ENCODE measurements around the gene MRTFA. TPM values are rescaled to one million over a fixed set of nuclear protein-coding genes. Genes with fewer than 3 reads are reported as not detected.

Gene MRTFA
- total RNA-seq, 1 donor from 2014 or later, result 77.7 TPM

DNA sequence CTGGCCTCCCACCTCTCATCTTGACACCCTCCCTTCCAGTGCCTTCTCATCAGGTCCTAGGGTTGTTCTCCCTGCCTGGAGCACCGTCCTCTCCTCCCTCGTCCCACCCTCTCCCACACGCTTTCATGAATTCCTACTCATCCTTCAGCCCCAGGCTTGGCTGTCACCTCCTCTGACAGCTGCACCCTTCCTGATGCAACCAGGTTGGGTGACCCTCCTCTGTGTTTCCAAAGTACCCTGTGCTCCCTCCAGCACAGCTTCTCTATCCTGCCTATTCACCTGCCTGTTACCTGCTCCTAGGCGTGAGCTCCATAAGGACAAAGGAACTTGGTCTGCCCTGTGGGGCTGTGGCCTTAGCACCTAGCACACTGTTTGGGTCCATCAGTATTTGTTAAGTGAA is 207.7 kb downstream of the MRTFA start:
- DNase-seq (ENCODE audit: low read depth), result no peak

DNA sequence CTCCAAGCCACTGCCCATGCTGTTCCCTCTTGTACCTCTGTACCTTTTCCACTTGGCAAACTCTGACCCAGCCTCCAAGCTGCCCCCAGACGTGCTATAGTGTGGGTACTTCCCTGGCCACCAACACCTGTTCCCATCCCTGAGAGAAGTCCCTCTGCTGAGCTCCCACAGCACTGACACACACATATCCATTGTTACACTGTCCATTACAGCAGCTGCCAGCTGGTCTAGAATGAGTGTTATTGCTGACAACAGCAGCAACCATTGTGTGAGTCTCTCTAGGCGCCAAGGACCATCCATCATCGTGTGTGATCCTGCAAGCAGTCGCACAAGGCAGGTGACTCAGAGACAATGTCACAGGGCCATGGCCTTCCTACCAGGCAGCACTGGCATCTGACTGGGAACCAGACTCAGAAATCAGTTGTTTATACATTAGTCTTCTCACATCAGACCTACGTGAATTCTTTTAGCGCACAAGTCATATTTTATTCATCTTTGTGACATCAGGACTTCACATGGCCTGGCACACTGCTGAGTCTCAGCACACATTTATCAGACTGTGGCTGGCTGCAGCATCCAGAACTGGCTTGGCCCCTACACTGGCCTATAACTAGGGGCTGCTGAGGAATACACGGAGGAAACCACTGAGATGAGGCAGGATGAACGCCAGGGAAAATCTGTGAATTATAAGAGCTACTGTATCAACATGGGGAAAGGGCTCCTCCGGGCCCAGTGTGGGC is 209.8 kb downstream of the MRTFA start:
- DNase-seq (ENCODE audit: low read depth), result no peak

DNA sequence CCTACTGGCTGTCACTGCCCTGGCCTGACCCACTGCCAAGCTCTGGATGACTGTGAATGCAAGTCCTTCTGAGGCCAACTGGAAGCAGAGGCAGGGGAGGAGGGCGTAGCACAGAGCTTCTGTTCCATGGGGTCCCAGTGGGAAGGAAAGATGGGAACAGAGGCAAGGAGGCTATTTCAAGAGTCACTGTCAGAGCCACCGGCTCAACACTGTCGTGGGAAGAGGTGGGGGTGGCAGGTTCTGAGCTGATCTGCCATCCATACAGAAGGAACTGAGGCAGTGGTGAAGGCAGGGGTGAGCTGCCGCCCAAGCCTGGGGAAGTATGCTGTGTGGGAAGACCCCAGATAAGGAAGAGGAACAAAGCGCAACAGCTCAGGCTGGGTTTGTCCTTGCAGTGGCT is 211.4 kb downstream of the MRTFA start:
- DNase-seq (ENCODE audit: low read depth), result no peak

DNA sequence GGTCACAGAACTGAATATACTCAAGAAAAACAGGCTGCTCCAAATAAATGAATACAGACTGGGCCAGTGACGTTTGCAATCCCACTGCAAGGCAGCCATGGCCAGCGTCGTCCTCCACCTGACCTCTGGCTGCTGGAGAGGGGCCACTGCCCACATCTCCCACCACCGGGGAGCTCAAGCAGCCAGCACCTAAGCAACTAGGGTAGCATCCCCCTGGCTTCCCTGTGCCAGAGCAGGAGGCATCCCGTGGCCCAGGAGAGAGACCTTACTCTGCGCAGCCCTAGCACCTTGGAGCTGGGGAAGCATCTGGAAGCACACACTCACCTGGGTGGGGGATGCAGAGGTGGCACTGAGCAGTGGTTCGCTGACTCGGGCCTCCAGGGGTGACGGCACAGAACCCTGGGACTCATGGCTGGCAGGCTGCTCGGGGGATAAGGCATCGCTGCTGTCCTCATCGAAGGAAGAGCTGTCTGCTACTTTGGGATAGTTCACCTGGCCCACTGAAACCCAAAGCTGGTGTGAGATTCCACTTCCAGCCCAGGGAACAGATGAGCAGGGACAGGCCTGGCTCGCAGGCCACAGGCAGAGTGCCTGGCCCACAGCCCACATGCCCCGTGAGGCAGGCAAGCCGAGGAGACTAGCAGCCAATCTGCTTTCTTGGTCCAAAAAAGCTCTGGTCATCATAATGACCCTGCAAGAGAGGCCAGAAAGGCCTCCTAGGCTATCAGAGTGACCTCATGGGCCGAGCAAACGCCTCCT is 212.5 kb downstream of the MRTFA start:
- DNase-seq (ENCODE audit: low read depth), result no peak

DNA sequence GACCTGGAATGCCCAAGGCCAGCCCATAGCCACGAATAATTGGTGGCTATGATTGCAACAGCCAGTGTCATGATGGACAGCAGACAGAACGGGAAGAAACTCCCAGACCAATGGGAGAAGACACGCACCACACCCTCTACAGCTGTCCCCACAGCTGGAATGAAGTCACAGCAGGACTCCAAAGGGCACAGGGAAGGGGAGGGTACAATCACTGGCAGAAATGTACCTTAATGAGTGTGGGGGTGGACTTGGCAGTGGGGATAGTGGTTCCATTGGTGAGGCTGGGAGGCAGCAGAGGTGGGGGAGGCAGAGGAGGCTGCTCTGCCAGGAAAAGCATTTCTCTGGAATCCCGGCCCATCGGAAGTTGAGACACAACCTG is 213.2 kb downstream of the MRTFA start:
- DNase-seq (ENCODE audit: low read depth), result no peak

DNA sequence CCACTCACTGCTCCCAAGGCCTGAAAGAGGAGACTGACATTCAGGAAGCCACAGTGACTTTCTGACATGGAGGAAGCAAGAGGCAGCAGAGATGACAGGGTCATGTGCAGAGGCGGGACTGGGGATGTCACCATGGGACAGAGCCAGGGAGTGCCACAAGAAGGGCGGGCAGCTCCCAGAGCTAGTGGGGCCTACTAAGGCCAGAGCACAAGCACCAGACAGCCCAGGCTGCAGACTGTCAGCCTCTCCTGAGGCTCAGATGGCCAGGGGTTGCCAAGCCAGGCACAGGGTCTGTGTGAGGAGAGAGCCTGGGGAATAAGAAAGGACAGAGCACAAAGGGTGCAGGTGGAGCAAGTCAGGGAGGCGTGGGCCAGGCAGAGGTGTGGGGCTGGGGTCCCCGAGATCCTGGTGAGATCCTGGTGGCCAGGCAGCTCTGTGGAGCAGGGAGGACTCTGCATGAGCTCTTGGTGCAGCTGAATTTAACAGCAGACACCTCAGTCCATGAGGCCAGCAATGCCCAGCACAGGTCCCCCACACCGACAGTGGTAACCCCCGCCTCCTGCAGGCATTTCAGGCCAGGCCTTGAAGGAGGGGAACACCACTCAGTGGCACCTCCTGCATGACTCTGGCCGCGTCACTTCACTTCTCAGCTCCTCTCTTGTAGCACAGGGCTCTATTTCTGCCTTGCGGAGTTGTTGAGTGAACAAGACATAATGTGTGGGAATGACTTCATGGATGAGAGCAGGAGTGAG is 213.8 kb downstream of the MRTFA start:
- no peak for DNase-seq (ENCODE audit: low read depth)

DNA sequence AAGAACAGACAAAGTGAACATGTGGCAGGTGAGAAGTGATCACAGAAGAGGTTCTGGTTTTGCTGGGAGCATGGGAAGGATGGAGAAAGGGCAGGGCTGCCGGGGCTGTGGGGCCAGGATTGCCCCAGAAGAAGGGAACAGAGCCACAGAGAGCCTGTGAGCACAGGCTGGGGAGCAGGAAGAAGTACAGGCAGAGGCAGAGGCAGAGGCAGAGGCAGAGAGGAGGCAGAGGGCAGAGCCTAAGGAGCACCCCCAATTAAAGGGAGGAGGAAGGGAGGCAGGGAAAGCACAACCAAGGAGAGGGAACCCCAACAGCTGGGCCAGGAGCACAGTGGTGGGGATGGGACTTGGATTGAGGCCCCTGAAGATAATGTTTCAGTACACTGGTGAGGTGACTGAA is 214.6 kb downstream of the MRTFA start:
- DNase-seq (ENCODE audit: low read depth), result no peak

DNA sequence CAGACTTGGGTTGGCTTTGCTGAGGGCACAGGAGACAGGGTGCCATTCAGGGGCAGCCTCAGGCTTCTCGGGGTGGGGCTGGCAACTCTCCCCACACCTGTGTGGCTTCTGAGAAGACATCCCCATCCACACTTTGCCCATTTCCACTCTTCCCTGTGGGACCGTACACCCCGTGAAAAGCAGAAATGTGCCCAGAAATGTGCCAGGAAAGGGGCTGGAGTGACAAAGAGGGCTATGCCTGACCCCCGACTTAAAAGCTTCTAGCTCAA is 215.5 kb downstream of the MRTFA start:
- no peak for DNase-seq (ENCODE audit: low read depth)

DNA sequence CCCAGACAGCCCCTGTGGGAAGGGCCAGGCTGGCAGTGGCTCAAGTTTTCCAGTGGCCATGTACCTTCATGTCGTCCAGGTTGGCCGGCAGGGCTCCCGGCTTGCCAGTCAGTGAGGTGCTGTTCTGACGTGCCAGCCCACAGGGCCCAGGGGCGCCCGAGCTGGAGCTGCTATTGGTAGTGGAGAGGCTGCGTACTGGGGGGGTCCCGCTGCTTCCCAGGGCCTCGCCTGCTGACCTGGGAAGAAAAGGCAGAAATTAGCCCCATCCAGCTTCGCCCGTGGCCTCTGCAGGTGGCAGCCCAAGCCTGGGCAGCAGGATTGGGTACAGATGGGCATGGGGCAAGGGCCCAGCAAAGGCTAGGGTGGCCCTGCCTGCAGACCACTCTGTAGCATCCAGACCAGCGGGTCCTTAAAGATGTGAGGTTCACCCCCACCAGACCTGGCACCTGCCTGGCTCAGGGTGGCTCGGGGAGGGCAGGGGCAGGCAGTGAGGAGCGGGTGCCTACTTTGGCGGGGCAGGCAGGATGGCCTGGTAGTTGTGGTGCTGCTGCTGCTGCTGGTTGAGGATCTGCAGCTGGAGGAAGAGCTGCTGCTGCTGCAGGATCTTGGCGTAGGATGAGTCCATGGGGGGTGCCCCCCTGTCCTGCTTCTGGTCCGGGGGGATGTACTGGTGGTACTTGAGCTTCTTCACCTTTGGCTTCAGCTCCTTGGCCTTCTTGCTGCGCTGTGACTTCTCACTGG is 216.0 kb downstream of the MRTFA start:
- DNase-seq (ENCODE audit: low read depth), result no peak

DNA sequence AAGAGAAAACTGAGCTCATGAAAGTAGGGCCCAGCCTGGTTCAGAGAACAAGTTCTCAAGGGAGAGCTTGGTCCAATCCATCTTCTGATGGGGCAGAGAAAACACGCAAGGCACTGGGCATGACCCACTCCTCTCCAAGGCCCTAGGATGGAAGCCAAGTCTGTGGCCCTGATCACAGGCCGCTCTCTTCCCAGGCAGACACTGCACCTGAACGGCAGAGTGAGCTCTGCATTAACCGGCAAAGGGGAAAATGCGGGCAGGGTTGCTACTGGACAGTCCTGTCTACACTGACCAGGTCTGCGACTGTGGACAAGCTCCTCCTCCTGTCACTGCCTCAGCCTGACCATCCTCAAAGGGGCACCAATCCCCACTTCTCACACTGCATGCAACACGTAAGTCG is 216.8 kb downstream of the MRTFA start:
- no peak for DNase-seq (ENCODE audit: low read depth)

DNA sequence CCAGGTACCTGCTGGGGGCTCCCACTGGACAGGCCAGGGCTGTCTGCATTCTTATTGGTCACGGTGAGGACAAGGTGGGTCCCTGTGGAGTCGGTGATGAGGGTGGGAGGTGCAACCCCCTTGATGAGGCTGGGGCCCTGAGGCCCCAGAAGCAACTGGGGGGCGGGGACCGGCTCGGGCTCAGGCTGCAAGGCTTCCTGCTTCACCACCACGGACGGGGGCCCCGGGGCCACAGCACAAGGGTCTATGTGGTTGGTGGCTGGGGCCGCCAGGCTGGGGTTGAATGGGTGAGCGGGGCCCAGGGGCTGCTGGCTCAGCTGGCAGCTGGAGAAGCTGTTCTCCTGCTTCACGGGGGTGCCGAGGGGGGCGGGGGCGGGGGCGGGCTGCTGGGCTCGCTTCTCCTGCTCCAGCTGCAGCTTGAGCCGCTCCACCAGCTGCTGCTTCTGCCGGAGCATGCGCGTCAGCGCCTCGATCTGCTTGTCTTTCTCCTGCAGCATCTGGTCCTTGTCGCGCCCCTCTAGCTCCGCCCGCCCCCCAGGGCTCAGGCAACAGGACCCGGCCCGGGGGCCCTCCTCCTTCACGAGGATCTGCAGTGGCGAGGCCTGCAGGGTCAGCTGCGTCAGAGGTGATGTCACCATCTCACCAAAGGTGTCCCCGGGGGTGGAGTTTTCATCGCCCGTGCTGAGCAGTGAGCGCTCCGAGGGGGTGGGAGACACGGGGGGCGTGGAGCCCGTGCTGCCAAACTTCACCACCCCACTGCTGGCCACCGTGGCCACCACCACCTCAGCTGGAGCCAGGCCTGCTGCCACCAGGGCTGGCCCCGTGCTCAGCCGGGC is 217.9 kb downstream of the MRTFA start:
- DNase-seq (ENCODE audit: low read depth), result no peak

DNA sequence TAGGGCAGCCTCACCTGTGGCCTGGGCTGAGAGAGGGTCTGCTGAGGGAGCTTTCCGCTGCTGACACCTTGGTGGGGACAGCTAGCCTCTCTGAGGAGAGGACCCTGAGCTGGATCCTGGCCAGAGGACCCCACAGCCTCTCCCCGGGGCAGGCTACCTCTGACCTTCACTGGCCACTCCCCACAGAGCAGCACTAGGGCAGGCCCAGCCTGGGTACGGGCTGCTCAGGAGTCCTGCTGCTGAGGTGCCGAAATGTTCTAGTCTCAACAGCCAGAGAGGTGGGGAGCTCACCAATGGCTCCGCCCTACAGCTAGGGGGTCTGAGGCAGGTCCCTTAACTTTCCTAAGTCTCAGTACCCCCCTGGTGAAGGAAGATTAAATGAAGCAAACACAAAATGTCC is 218.6 kb downstream of the MRTFA start:
- DNase-seq (ENCODE audit: low read depth), result no peak

DNA sequence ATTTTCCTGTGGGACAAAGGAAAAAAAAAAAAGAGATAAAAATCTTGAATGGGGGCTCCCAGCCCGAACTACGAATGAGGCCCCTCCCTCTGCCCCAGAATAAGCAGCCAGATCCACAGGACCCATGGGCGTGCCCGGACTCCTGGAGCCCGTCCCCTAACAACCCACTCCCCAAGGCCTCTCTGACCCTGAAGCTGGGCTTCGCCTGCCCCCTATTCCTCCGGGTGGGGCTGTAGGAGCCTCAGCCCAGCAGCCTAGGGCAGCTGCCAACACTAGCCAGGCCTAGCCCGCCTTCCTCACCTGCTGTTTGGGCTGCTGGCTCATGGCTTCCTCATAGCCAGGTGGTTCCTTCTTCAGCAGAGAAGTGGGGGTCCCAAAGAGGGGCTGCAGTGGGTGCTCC is 219.5 kb downstream of the MRTFA start:
- no peak for DNase-seq (ENCODE audit: low read depth)

DNA sequence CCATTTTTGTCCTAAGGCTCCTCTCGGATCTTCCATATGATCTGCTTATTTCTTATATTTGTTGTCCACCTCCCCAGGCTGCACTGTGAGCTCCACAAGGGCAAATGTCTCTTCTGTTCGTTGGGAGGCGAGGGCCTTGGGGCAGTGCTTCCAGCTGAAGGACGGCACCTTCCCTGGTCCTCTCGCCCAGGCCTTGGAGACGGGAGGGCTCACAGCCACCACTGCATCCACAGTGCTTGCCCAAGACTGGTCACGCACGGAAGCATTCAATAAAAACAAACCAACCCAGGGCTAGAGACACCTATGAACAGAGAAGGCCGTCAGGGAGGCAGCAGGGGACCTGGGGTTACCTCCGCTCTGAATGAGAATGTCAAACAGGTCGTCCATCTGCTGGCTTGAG is 219.9 kb downstream of the MRTFA start:
- no peak for DNase-seq (ENCODE audit: low read depth)

DNA sequence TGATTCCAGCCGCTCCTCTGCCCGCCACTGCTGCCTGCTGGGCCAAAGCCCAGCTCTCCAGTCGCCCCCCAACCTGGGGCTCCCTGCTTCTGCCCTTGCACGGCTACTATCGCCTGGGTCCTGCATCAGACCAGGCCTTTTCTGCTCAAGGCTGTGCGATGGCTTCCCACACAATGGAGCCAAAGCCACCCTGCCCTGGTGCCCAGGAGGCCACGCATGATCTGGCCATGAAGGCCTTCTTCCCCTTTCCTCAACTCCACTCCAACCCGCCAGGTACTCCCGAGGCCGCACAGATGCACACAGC is 220.3 kb downstream of the MRTFA start:
- no peak for DNase-seq (ENCODE audit: low read depth)

DNA sequence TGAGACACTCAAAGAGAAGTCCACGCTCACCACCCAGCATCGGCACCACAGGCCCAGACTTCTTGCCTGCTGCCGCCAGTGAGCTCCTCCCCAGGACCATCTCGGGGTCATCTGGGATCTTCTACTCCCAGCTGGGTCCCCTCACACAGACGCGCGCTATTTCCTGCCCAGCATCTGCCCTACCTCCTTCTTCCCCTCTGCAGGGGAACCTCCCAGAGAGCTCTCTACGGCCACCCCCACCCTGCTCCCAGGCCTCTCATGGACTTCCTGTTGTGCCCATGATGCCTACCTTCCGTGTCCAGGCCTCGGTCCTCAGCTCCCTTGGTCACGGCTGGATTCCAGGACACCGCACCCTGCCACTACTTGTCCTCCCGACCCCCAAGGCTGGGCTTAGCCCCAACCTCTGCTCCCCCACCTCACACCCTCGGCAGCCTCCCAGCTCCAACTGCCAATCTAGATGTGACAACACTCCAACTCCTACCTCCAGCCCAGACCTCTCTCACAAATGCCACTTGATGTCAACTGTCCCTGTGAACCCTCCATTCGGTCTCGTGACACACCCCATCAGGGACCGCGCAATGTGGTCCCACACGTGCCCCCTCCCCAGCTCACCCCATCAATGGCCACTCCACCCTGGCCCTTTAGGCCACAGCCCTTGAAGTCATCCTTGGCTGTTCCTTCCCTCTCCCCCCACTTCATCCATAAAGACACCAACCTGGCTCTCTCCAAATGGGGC is 220.8 kb downstream of the MRTFA start:
- DNase-seq (ENCODE audit: low read depth), result no peak

DNA sequence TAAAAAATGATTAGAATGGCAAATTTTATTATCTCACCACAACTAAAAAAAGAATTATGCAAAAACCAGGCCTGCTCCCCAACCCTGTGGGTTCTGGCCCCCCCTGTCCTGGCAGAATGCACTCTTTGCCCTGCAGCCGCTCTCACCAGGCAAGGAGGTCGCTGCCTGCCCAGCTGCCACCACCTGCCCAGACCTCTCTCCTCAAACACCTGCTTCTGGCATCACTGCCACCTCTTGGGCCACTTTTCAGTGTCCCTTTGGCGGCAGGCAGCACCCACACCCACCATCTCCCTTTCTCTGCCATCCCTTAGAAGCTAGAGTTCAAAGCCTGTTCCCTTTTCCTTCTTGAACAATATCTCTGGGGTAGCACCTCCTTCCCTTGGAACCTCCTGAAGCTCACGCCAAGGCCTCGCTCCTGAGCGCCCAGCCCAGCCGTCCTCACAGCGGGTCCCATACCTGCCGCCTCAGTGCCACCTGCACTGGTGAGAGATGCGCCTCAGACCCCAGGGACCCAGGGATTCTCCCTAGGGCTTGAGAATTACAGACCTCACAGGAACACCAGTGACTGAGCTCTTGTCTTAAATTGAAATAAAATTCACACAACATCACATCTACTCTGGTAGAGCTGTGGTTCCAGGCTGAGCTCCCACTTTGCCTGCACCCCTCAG is 221.5 kb downstream of the MRTFA start:
- DNase-seq (ENCODE audit: low read depth), result no peak

DNA sequence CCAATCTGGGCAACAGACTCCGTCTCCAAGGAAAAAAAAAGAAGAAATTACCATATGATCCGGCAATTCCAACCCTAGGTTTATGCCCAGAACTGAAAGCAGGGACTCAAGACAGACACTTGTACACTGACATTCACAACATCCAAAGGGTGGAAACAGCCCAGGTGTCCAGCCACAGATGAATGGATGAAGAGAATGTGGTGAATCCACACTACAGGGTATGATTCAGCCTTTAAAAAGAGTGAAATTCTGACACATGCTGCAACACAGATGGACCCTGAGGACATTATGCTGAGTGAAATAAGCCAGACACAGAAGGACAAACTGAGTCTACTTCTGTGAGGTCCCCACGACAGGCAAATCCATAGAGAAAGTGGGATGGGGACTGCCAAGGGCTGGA is 222.2 kb downstream of the MRTFA start:
- peak; percentile 53 for DNase-seq (ENCODE audit: low read depth)

DNA sequence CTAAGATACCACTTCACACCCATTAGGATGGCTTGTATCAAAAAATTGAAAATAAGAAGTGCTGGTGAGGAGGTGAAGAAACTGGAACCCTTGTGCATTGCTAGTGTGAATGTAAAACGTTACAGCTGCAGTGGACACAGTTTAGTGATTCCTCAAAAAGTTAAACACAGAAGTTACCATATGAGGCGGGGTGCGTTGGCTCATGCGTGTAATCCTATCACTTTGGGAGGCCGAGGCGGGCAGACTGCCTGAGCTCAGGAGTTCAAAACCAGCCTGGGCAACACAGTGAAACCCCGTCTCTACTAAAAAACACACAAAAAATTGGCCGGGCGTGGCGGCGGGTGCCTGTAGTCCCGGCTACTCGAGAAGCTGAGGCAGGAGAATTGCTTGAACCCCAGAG is 222.6 kb downstream of the MRTFA start:
- DNase-seq (ENCODE audit: low read depth), result no peak

DNA sequence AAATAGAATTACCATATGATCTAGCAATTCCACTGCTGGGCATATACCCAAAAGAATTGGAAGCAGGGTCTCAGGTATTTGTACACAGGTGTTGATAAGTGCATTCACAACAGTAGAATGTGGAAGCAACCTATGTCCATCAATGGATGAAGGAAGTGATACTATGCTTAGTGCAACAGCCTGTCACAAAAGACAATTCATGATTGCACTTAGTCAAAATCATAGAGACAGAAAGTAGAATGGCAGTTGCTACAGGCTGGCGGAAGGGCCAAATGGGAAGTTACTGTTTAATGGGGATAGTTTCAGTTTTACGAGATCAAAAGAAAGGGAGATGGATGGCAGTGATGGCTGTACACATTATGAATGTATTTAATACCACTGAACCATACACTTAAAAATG is 224.1 kb downstream of the MRTFA start:
- no peak for DNase-seq (ENCODE audit: low read depth)

DNA sequence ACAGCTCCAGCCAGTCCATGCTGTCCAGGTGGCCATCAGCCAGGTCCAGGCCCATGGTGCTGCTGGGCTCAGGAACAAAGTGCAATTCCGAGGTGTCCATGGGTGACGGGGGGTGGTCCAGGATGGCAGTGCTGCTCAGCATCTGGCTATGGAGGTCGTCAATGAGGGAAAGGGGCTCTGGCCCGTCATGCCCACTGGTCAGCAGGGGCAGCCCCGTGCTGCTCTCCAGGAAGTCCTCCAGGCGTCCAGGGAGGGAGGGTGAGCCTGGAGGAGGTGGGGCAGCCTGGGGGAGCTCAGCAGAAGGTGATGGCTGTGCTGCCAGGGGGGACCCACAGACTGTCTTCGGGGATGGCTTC is 225.0 kb downstream of the MRTFA start:
- no peak for DNase-seq (ENCODE audit: low read depth)
